ENCODE measurements around the gene CDK10.

DNA sequence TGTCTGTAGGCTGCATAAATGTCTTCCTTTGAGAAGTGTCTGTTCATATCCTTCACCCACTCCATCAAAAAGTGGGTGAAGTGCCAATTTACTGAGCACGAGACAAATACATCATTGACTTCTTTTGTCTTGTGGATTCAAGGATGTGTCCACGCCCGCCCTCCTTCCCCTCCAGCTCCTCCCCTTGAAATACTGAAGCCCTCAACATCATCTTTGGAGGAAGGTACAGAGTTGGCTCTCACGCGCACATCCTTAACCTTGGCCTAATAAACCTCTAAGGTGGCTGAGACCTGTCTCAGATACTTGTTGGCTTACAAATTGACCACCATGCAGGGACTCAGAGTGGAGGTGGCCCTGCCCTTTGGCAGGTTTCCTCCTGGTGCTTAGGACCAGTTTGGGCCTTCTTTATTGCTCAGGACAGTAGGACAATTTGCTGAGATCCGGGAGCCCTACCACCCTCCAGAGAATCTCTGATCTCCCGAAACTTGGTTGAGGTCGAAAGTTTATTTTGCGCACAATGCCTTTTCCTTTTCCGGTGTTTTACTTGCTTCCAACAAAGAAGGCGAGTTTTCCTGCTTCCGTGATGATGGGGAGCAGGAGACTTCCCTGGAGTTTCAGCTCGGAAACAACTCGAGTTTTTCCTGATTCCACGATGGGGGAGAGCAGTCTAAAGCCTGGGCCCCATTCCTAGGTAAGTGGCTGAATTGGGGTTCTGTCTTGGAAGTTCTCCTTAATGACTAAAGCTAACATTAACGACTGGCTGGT, 14.1 kb upstream of the CDK10 start:
- TF ChIP-seq, protein P1, sequence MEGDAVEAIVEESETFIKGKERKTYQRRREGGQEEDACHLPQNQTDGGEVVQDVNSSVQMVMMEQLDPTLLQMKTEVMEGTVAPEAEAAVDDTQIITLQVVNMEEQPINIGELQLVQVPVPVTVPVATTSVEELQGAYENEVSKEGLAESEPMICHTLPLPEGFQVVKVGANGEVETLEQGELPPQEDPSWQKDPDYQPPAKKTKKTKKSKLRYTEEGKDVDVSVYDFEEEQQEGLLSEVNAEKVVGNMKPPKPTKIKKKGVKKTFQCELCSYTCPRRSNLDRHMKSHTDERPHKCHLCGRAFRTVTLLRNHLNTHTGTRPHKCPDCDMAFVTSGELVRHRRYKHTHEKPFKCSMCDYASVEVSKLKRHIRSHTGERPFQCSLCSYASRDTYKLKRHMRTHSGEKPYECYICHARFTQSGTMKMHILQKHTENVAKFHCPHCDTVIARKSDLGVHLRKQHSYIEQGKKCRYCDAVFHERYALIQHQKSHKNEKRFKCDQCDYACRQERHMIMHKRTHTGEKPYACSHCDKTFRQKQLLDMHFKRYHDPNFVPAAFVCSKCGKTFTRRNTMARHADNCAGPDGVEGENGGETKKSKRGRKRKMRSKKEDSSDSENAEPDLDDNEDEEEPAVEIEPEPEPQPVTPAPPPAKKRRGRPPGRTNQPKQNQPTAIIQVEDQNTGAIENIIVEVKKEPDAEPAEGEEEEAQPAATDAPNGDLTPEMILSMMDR (IDR thresholded peaks at IDR 0.05; ENCODE audit: poor library complexity, severe bottlenecking) = no peak
- TF ChIP-seq EZH2 (IDR thresholded peaks at IDR 0.05; ENCODE audit: borderline replicate concordance, insufficient read depth, low read length, poor library complexity, severe bottlenecking) (no peak), SMC3 (conservative IDR thresholded peaks at IDR 0.05; ENCODE audit: poor library complexity) (no peak), EP300 (conservative IDR thresholded peaks at IDR 0.05; ENCODE audit: poor library complexity, severe bottlenecking) (no peak)

Measured in neural cell (in vitro differentiated cells).